IMR-90 (cell line): ENCODE data around the gene GLTPD2. TPM values are rescaled to one million over a fixed set of nuclear protein-coding genes. Genes with fewer than 3 reads are reported as not detected.

ENCODE experiments used
- ATAC-seq: fragments of 200-7000 bp; cut with Tn5 transposase; 2 replicates; pipeline ENCODE4 v1.9.1; 2020; ENCODE audit warnings: low read depth, mild to moderate bottlenecking, moderate library complexity
- BruUV-seq: library from RNA; stranded (reverse); fragments of 400-500 nt; replicated peaks from 2 replicates; lab custom pipeline; 2021; lab: Mats Ljungman, UMichigan
- CTCF ChIA-PET: fragments of 300-600 bp; formaldehyde crosslinking; extraction: SDS; loops from one replicate; lab custom pipeline; 2021; ENCODE audit warnings: antibody characterized with exemption; lab: Yijun Ruan, JAX
- POLR2A ChIA-PET: fragments of 300-600 bp; sonication (Branson Sonifier 250); formaldehyde crosslinking; loops from one replicate; lab custom pipeline; 2022; ENCODE audit warnings: antibody characterized with exemption; ENCODE audit not compliant: unreplicated experiment; lab: Charles Lee
- DNase-seq: peaks from one replicate; pipeline ENCODE4 v3.0.0; 2013
- H2AFZ ChIP-seq: replicated peaks from 2 replicates; pipeline ENCODE3; 2013; ENCODE audit warnings: low read length, mild to moderate bottlenecking; ENCODE audit not compliant: poor library complexity
- H2AK5ac ChIP-seq: 2 replicates; pipeline ENCODE4 v1.6.1; 2013; ENCODE audit warnings: low read depth, low read length, inconsistent platforms
- H2AK9ac ChIP-seq: replicated peaks from 2 replicates; pipeline ENCODE3; 2013; ENCODE audit warnings: mild to moderate bottlenecking, low read depth, low read length, moderate library complexity; ENCODE audit not compliant: poor library complexity
- H2BK120ac ChIP-seq: 2 replicates; pipeline ENCODE4 v1.6.1; 2013; ENCODE audit warnings: low read depth, low read length, inconsistent platforms
- H2BK15ac ChIP-seq: 3 replicates; pipeline ENCODE4 v1.6.1; 2013; ENCODE audit warnings: low read depth, low read length, inconsistent platforms
- H2BK20ac ChIP-seq: 2 replicates; pipeline ENCODE4 v1.6.1; 2013; ENCODE audit warnings: low read depth, mild to moderate bottlenecking, inconsistent platforms, low read length, moderate library complexity
- H2BK5ac ChIP-seq: 2 replicates; pipeline ENCODE4 v1.6.1; 2013; ENCODE audit warnings: mild to moderate bottlenecking, low read depth, low read length, inconsistent platforms; ENCODE audit not compliant: poor library complexity, severe bottlenecking
- H3K14ac ChIP-seq: replicated peaks from 2 replicates; pipeline ENCODE4 v1.6.1; 2013; ENCODE audit warnings: low read depth, low read length, inconsistent platforms
- H3K18ac ChIP-seq: 2 replicates; pipeline ENCODE4 v1.6.1; 2013; ENCODE audit warnings: low read depth, low read length, control low read depth
- H3K23ac ChIP-seq: 2 replicates; pipeline ENCODE4 v1.6.1; 2013; ENCODE audit warnings: low read depth, low read length, inconsistent platforms
- H3K27ac ChIP-seq: 2 replicates; pipeline ENCODE4 v1.5.1; 2013; ENCODE audit warnings: mild to moderate bottlenecking, control low read depth, low read length; ENCODE audit not compliant: insufficient read depth
- H3K27me3 ChIP-seq: 2 replicates; pipeline ENCODE4 v1.6.1; 2013; ENCODE audit warnings: low read length; ENCODE audit not compliant: control insufficient read depth, insufficient read depth
- H3K36me3 ChIP-seq: 2 replicates; pipeline ENCODE4 v1.6.1; 2013; ENCODE audit warnings: low read length, mixed read lengths; ENCODE audit not compliant: control insufficient read depth, insufficient read depth
- H3K4ac ChIP-seq: 2 replicates; pipeline ENCODE4 v1.6.1; 2013; ENCODE audit warnings: low read depth, low read length, inconsistent platforms
- H3K4me1 ChIP-seq: 2 replicates; pipeline ENCODE4 v1.6.1; 2013; ENCODE audit warnings: low read length, mixed read lengths; ENCODE audit not compliant: control insufficient read depth, insufficient read depth
- H3K4me2 ChIP-seq: 2 replicates; pipeline ENCODE4 v1.6.1; 2013; ENCODE audit warnings: low read depth, mild to moderate bottlenecking, control low read depth, low read length, moderate library complexity
- H3K4me3 ChIP-seq: 2 replicates; pipeline ENCODE4 v1.5.1; 2013; ENCODE audit warnings: low read depth, mild to moderate bottlenecking, control low read depth, low read length, moderate library complexity; ENCODE audit not compliant: insufficient read depth
- H3K56ac ChIP-seq: 2 replicates; pipeline ENCODE4 v1.6.1; 2013; ENCODE audit warnings: low read length, inconsistent platforms; ENCODE audit not compliant: insufficient read depth; ENCODE audit errors: extremely low read depth
- H3K79me1 ChIP-seq, 2 experiments: 2 replicates each; pipeline ENCODE4 v1.6.1; 2013; ENCODE audit warnings: low read length in 2 of 2, inconsistent platforms in 1 of 2, low read depth in 1 of 2
- H3K9ac ChIP-seq: 2 replicates; pipeline ENCODE4 v1.6.1; 2013; ENCODE audit warnings: low read depth, low read length, control low read depth
- H3K9me1 ChIP-seq: 2 replicates; pipeline ENCODE4 v1.6.1; 2013; ENCODE audit warnings: low read length, inconsistent platforms; ENCODE audit not compliant: insufficient read depth
- H3K9me3 ChIP-seq: 2 replicates; pipeline ENCODE4 v1.6.1; 2013; ENCODE audit warnings: low read length; ENCODE audit not compliant: control insufficient read depth, insufficient read depth
- H4K20me1 ChIP-seq: 2 replicates; pipeline ENCODE4 v1.6.1; 2013; ENCODE audit warnings: low read length, inconsistent platforms; ENCODE audit not compliant: insufficient read depth
- H4K5ac ChIP-seq: 2 replicates; pipeline ENCODE4 v1.6.1; 2013; ENCODE audit warnings: mild to moderate bottlenecking, low read depth, low read length, control low read depth
- H4K8ac ChIP-seq, 2 experiments: 2 replicates each; pipeline ENCODE4 v1.6.1; 2013; ENCODE audit warnings: low read depth in 2 of 2, low read length in 2 of 2, control low read depth in 1 of 2, inconsistent platforms in 1 of 2
- H4K91ac ChIP-seq: 2 replicates; pipeline ENCODE4 v1.6.1; 2013; ENCODE audit warnings: low read depth, low read length, inconsistent platforms; ENCODE audit not compliant: insufficient read depth
- BHLHE40 ChIP-seq: fragments of 150-350 bp; IDR thresholded peaks from 2 replicates; pipeline ENCODE4 v1.6.1; 2016; ENCODE audit warnings: mild to moderate bottlenecking, low read depth, low read length
- CHD1 ChIP-seq: IDR thresholded peaks from 2 replicates; pipeline ENCODE4 v1.6.1; 2012; ENCODE audit warnings: low read depth, low read length, improper control_type of control experiment
- FOS ChIP-seq: fragments of 150-350 bp; IDR thresholded peaks from 2 replicates; pipeline ENCODE4 v1.6.1; 2016; ENCODE audit warnings: low read depth, low read length
- MXI1 ChIP-seq: IDR thresholded peaks from 2 replicates; pipeline ENCODE4 v1.6.1; 2012; ENCODE audit warnings: low read depth, mild to moderate bottlenecking, low read length, moderate library complexity, borderline replicate concordance
- NFE2L2 ChIP-seq: fragments of 150-350 bp; IDR thresholded peaks from 2 replicates; pipeline ENCODE4 v1.6.1; 2016; ENCODE audit warnings: low read depth, mild to moderate bottlenecking, low read length
- POLR2A ChIP-seq: IDR thresholded peaks from 2 replicates; pipeline ENCODE4 v1.6.1; 2012; ENCODE audit warnings: mild to moderate bottlenecking, low read depth, low read length
- SMC3 ChIP-seq: fragments of 150-350 bp; IDR thresholded peaks from 2 replicates; pipeline ENCODE4 v1.6.1; 2016; ENCODE audit warnings: low read depth, mild to moderate bottlenecking, antibody characterized with exemption, low read length, moderate library complexity
- WGBS, 2 experiments: methylation state at CpG; one replicate each; pipeline versions ENCODE4 v1.1.5 to v1.1.7; 2013; ENCODE audit warnings: missing lambda C conversion rate in 2 of 2; ENCODE audit not compliant: insufficient read length in 1 of 2; ENCODE audit errors: extremely low coverage in 2 of 2; 5-methylcytosine and 5-hydroxymethylcytosine counted together
- dilution Hi-C: fragments of 300-500 bp; cut with HindIII; formaldehyde crosslinking; loops from one replicate; pipeline ENCODE4 v1.14.3; 2018; ENCODE audit warnings: low sequenced_read_pairs; ENCODE audit not compliant: unreplicated experiment
- in situ Hi-C: fragments of 300-500 bp; cut with MboI; formaldehyde crosslinking; loops from 3 replicates; pipeline ENCODE4 v1.14.3; 2019; ENCODE audit warnings: low sequenced_read_pairs, inconsistent platforms, mixed read lengths
- intact Hi-C: fragments of 100-400 bp; cut with micrococcal nuclease; formaldehyde crosslinking; loops from 2 replicates; pipeline ENCODE4 v1.10.0; 2022
- polyA plus RNA-seq, 3 experiments: library from polyadenylated mRNA; depleted of rRNA; stranded (reverse); fragments of >200 nt; gene quantifications; 2 replicates each; pipeline ENCODE4 v1.2.3, GENCODE V29; 2012; ENCODE audit warnings: low replicate concordance in 1 of 3
- total RNA-seq: library from RNA; depleted of rRNA; stranded (reverse); fragments of >200 nt; gene quantifications from 2 replicates; pipeline ENCODE4 v1.2.3, GENCODE V29; 2012
- TF ChIP-seq, protein P1 (sequence below): fragments of 150-350 bp; IDR thresholded peaks from 2 replicates; pipeline ENCODE4 v1.6.1; 2017; ENCODE audit warnings: mild to moderate bottlenecking, antibody characterized with exemption, low read length, low read depth
- TF ChIP-seq, protein P2 (sequence below): conservative IDR thresholded peaks from 2 replicates; pipeline ENCODE4 v1.5.1; 2012; ENCODE audit warnings: mild to moderate bottlenecking, low read depth, low read length, improper control_type of control experiment

GLTPD2 gene
- total and polyA plus RNA-seq, 2 of the 4 experiments (the other 2 are of a cell fraction), result not detected

DNA sequence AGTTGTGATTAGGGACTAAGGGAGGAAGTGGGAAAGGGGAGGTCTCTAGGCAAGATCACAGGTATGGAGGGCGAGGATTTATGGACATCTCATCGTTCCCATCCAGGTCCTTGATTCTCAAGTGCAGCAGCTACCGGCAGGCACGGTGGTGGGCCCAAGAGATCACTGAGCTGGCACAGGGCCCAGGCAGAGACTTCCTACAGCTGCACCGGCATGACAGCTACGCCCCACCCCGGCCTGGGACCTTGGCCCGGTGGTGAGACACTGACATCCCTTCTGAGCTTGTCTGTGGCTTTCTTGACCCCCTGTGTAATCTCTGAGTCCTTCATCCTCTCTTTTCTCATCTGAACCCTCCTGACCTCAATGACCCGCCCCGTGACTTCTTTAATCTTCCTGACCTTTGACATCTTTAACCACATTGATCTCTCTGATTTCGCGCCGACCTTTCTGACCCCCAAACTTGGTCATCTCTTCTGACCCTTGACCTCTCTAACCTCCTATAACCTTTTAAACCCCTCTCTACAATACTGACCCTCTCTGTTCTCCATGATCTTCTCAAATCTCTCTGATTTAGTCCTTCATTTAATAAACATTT lies 22.0 kb downstream of the GLTPD2 start:
- Histone ChIP-seq H3K56ac (no peak overlapping the region), H2BK120ac (no peak overlapping the region), H3K79me1 (peaks cover 0 to 25% of the 10 kb centered on the region in 2 experiments; a peak in 3 of 4 replicates), H4K5ac (no peak overlapping the region), H3K27me3 (no peaks in the 10 kb centered on the region), H3K4me2 (no peak overlapping the region), H3K14ac (no peak overlapping the region), H4K91ac (no peak overlapping the region), H4K20me1 (peaks cover 11% of the 10 kb centered on the region), H2AFZ (no peak overlapping the region), H4K8ac (no peak overlapping the region), H2BK15ac (no peak overlapping the region), H2BK20ac (no peak overlapping the region), H3K9me1 (0 out of 2 replicates have a peak, but pooled peaks cover 4% of the 10 kb centered on the region), H3K36me3 (peaks cover 35% of the 10 kb centered on the region), H3K4me1 (peaks cover 4% of the 10 kb centered on the region; the same call in 1 of the 2 replicates), H3K27ac (no peak overlapping the region), H3K4ac (no peak overlapping the region), H3K9me3 (no peaks in the 10 kb centered on the region), H2AK9ac (no peak overlapping the region), H3K9ac (no peak overlapping the region), H3K18ac (no peak overlapping the region), H2BK5ac (no peak overlapping the region), H3K23ac (no peak overlapping the region), H2AK5ac (no peak overlapping the region), H3K4me3 (no peak overlapping the region)
- WGBS, 2 experiments, result 82% methylated on average over 12 of the region's 13 CpGs; no CpG with 5 or more reads in 1 of the 2 experiments
- CTCF ChIA-PET, result no interaction called here
- POLR2A ChIA-PET, result interaction anchor here (0.6 kb wide), 1 partner anchor 110 kb away, joined by 6 read pairs; no protein-coding TSS in a partner anchor
- intact Hi-C loops (no loop called here), dilution Hi-C loops (no loop called here), in situ Hi-C loops (no loop called here)
- DNase-seq (no peak), ATAC-seq (no peak)
- TF ChIP-seq CHD1 (no peak), MXI1 (no peak), BHLHE40 (no peak), FOS (no peak), POLR2A (no peak), SMC3 (no peak), NFE2L2 (no peak)
- TF ChIP-seq, protein P1, sequence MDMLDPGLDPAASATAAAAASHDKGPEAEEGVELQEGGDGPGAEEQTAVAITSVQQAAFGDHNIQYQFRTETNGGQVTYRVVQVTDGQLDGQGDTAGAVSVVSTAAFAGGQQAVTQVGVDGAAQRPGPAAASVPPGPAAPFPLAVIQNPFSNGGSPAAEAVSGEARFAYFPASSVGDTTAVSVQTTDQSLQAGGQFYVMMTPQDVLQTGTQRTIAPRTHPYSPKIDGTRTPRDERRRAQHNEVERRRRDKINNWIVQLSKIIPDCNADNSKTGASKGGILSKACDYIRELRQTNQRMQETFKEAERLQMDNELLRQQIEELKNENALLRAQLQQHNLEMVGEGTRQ, result no peak
- TF ChIP-seq, protein P2, sequence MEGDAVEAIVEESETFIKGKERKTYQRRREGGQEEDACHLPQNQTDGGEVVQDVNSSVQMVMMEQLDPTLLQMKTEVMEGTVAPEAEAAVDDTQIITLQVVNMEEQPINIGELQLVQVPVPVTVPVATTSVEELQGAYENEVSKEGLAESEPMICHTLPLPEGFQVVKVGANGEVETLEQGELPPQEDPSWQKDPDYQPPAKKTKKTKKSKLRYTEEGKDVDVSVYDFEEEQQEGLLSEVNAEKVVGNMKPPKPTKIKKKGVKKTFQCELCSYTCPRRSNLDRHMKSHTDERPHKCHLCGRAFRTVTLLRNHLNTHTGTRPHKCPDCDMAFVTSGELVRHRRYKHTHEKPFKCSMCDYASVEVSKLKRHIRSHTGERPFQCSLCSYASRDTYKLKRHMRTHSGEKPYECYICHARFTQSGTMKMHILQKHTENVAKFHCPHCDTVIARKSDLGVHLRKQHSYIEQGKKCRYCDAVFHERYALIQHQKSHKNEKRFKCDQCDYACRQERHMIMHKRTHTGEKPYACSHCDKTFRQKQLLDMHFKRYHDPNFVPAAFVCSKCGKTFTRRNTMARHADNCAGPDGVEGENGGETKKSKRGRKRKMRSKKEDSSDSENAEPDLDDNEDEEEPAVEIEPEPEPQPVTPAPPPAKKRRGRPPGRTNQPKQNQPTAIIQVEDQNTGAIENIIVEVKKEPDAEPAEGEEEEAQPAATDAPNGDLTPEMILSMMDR, result no peak
- no TSS peak for BruUV-seq
